NT2/D1 (cell line): ENCODE measurements around the gene FOXP1.

Experiments used
- DNase-seq: peaks from one replicate; pipeline ENCODE4 v3.0.0-alpha.2; 2011; ENCODE audit warnings: low read depth, low spot score
- H3K27me3 ChIP-seq: 2 replicates; pipeline ENCODE4 v1.6.0; 2011; ENCODE audit warnings: mild to moderate bottlenecking; ENCODE audit not compliant: insufficient read length, insufficient read depth
- H3K36me3 ChIP-seq: 2 replicates; pipeline ENCODE4 v1.6.1; 2011; ENCODE audit warnings: mild to moderate bottlenecking, low read length, mixed read lengths; ENCODE audit not compliant: insufficient read depth, insufficient read length
- H3K4me1 ChIP-seq: 2 replicates; pipeline ENCODE4 v1.5.1; 2011; ENCODE audit not compliant: insufficient read depth, insufficient read length
- H3K4me3 ChIP-seq: 2 replicates; pipeline ENCODE4 v1.5.1; 2011; ENCODE audit warnings: low read depth; ENCODE audit not compliant: insufficient read length
- H3K9ac ChIP-seq: 2 replicates; pipeline ENCODE4 v1.6.0; 2011; ENCODE audit warnings: low read depth; ENCODE audit not compliant: insufficient read length
- H3K9me3 ChIP-seq: 2 replicates; pipeline ENCODE4 v1.5.1; 2011; ENCODE audit warnings: mild to moderate bottlenecking, low read length; ENCODE audit not compliant: insufficient read depth
- SUZ12 ChIP-seq: IDR thresholded peaks from 2 replicates; pipeline ENCODE4 v1.6.1; 2011; ENCODE audit not compliant: insufficient read length, insufficient read depth; ENCODE audit errors: extremely low read depth
- YY1 ChIP-seq: IDR thresholded peaks from 2 replicates; pipeline ENCODE4 v1.6.1; 2011; ENCODE audit not compliant: insufficient read length, insufficient read depth
- ZNF274 ChIP-seq: IDR thresholded peaks from 2 replicates; pipeline ENCODE4 v1.6.1; 2011; ENCODE audit warnings: mild to moderate bottlenecking, low read depth, low read length

The FOXP1 gene

GRCh38 chr3:71031914-71032521, 551.5 kb downstream of the FOXP1 start:
- TF ChIP-seq ZNF274 (no peak), SUZ12 (no peak), YY1 (no peak)
- Histone ChIP-seq H3K9ac (no peak overlapping the region), H3K9me3 (no peaks in the 10 kb centered on the region), H3K4me1 (peaks cover 4% of the 10 kb centered on the region), H3K4me3 (no peak overlapping the region), H3K27me3 (no peaks in the 10 kb centered on the region), H3K36me3 (peaks cover 11% of the 10 kb centered on the region)
- DNase-seq: no peak

GRCh38 chr3:71031181-71031580, 552.3 kb downstream of the FOXP1 start:
- Histone ChIP-seq H3K27me3 (no peaks in the 10 kb centered on the region), H3K4me1 (peaks cover 4% of the 10 kb centered on the region)

GRCh38 chr3:71030748-71031147, 552.8 kb downstream of the FOXP1 start:
- DNase-seq: no peak
- TF ChIP-seq YY1: no peak
- no peak for TF ChIP-seq SUZ12
- no peak for TF ChIP-seq ZNF274
- Histone ChIP-seq H3K9me3 (no peaks in the 10 kb centered on the region), H3K4me3 (no peak overlapping the region), H3K36me3 (peaks cover 11% of the 10 kb centered on the region), H3K4me1 (peaks cover 4% of the 10 kb centered on the region), H3K9ac (no peak overlapping the region), H3K27me3 (no peaks in the 10 kb centered on the region)

More at GRCh38 chr3:71031181-71031580, 552.3 kb downstream of the FOXP1 start:
- TF ChIP-seq YY1: no peak
- no peak for TF ChIP-seq ZNF274
- Histone ChIP-seq H3K4me3 (no peak overlapping the region), H3K9ac (no peak overlapping the region), H3K36me3 (peaks cover 11% of the 10 kb centered on the region), H3K9me3 (no peaks in the 10 kb centered on the region)
- no peak for DNase-seq

GRCh38 chr3:71029770-71030169, 553.8 kb downstream of the FOXP1 start:
- Histone ChIP-seq H3K4me1 (peaks cover 4% of the 10 kb centered on the region), H3K9me3 (no peaks in the 10 kb centered on the region), H3K27me3 (no peaks in the 10 kb centered on the region), H3K36me3 (peaks cover 10% of the 10 kb centered on the region), H3K4me3 (no peak overlapping the region), H3K9ac (no peak overlapping the region)
- TF ChIP-seq YY1: no peak
- no peak for TF ChIP-seq SUZ12
- no peak for TF ChIP-seq ZNF274
- DNase-seq: no peak

GRCh38 chr3:71028802-71029201, 554.7 kb downstream of the FOXP1 start:
- DNase-seq: no peak
- Histone ChIP-seq H3K36me3 (peaks cover 8% of the 10 kb centered on the region), H3K4me3 (no peak overlapping the region), H3K27me3 (no peaks in the 10 kb centered on the region), H3K9me3 (no peaks in the 10 kb centered on the region), H3K4me1 (peaks cover 2% of the 10 kb centered on the region), H3K9ac (no peak overlapping the region)
- TF ChIP-seq YY1 (no peak), SUZ12 (no peak), ZNF274 (no peak)

- TF ChIP-seq ZNF274 (no peak), YY1 (no peak), SUZ12 (no peak)
- Histone ChIP-seq H3K36me3 (peaks cover 8% of the 10 kb centered on the region), H3K9ac (no peak overlapping the region), H3K4me3 (no peak overlapping the region), H3K9me3 (no peaks in the 10 kb centered on the region), H3K4me1 (no peaks in the 10 kb centered on the region), H3K27me3 (no peaks in the 10 kb centered on the region)
- DNase-seq: no peak
These were observed 555.3 kb downstream of the FOXP1 start for GRCh38 chr3:71028184-71028583.

GRCh38 chr3:71026634-71027578, 556.6 kb downstream of the FOXP1 start:
- Histone ChIP-seq H3K4me3 (no peak overlapping the region), H3K9me3 (no peaks in the 10 kb centered on the region), H3K4me1 (no peaks in the 10 kb centered on the region), H3K36me3 (peaks cover 3% of the 10 kb centered on the region), H3K9ac (no peak overlapping the region), H3K27me3 (no peaks in the 10 kb centered on the region)
- no peak for DNase-seq
- TF ChIP-seq SUZ12 (no peak), ZNF274 (no peak), YY1 (no peak)
